Measurements from ENCODE around the gene PMPCB.

The PMPCB gene

GRCh38 chr7:103336761-103337160, 39.5 kb downstream of the PMPCB start:
- no peak for DNase-seq

DNA sequence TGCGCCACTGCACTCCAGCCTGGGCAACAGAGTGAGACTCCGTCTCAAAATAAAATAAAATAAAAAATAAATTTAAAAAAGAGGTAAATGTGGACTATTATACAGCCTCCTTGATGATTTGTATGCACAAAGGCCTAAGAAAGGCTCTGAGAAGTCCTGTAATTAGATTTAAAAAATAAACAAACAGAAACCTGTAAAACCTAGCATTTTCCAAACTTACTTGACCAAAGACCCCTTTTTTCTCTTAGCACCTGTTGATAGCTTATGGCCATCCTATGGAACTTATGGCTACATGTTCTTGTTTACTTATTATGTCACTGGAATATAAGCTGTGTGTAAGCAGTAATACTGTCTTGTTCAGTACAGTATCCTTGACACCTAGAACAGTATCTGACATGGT, 41.6 kb downstream of the PMPCB start:
- DNase-seq, result no peak

DNA sequence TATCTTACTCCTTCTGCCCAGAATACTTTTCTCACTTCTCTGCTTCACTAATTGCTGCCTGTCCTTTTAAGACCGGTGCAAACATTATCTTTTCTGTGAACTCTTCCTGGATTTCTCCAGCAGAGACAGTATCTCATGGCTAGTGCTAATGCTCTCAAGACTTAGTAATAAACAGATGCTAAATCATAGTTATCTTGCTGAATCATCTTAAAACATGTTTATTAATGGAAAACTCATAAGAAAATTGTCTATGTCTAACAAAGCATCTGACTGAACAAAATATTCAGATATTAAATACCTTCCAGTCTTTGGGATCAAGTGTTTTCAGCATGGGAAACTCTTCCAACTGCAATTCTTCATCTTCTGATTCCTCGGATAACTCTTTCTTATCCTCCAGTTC, 44.2 kb downstream of the PMPCB start:
- no peak for DNase-seq

GRCh38 chr7:103343332-103343731, 46.1 kb downstream of the PMPCB start:
- no peak for DNase-seq

DNA sequence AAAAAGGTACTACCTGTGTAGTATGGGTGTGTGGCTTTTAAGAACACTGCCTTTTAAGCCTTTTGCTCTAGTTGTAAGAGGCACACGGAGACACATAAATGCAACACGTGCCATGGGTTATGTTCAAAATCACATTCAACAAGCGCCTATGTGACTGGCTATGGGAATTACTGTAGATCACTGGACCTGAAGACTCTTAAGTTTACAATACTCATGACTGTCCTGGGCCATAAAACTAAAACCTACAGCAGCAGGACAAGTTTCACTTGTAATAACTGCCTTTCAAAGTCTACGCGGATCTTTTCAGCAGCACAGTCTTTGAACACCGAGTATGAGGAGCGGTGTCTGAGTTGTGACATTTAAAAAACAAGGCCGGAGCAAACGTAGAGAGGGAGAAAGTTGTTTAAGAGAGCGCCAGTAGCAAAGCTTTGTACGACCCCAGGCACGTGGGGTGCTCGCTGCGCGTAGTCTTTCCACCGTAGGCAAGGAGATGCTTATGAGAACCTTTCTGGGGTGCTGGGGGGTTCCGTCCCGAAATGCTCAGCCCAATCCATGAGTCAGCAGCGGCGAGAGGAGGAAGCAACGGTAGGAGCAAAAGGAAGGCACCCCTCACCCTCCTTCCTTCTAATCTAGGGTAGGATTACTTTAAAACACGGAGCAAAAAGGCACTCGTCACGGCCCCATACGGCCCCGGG, 46.7 kb downstream of the PMPCB start:
- DNase-seq, result peak; percentile 19

DNA sequence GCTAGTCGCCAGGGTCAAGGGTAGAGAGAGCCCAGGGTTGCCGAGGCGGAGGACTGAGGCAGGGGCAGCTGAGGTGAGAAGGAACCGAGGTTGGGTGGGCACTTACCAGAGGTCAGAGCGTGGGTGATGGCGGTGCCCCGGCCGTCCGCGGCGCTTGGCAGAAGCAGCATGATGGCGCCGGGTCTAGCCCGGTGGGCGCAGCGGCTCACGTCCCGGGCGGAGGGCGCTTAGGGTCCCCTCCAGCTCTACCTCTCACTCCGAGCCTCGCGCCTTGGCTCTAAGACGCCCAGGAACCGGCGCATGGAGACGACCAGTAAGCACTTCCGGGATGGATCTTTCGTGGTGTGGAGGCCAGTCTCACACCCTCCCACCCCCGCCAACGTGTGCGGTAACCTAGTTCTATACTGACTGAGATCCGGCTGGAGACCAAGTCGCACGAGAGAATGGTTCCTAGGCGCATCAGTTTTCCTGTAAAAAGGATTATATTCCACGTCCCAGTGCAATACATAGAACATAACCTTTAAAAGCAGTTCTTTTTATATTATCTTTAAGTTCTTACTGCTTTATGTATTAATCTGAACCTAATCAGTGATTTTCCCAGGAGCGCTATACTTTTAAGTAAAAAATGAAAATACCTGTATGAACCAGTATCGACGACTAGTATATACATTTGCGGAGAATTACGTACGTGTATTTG, 47.4 kb downstream of the PMPCB start, which contains the start of gene DNAJC2:
Gene DNAJC2, minus strand, starts transcription at position 315 of the 697 bp plus-strand sequence. Its CDS starts 145 bp downstream, at position 170.
- DNase-seq, result peak; percentile 93

GRCh38 chr7:103346396-103346795, 49.2 kb downstream of the PMPCB start:
- DNase-seq, result no peak

GRCh38 chr7:103347507-103348267, 50.5 kb downstream of the PMPCB start, which contains the start of gene PSMC2:
Gene PSMC2 (plus strand): TSS chr7:103347643. CDS start chr7:103347712, 69 bp downstream.
- peak; percentile 91 for DNase-seq

GRCh38 chr7:103348452-103348851, 51.2 kb downstream of the PMPCB start:
- no peak for DNase-seq

- no peak for DNase-seq
These were observed 51.7 kb downstream of the PMPCB start for GRCh38 chr7:103348959-103349358.

GRCh38 chr7:103349805-103350204, 52.6 kb downstream of the PMPCB start:
- no peak for DNase-seq

Data from fibroblast of upper back skin (primary cell).